Smooth muscle cell of the brain vasculature (primary cell): ENCODE results near the gene SAMD15.
"Not testable (repeated sequence)": the region's sequence is repeated elsewhere in the genome, so short reads cannot be mapped to it uniquely, and the experiment has no call there.

Experiments used
- DNase-seq: peaks from one replicate; pipeline ENCODE4 v3.0.0-alpha.2; 2012; ENCODE audit warnings: low read depth, low spot score

SAMD15 gene

DNA sequence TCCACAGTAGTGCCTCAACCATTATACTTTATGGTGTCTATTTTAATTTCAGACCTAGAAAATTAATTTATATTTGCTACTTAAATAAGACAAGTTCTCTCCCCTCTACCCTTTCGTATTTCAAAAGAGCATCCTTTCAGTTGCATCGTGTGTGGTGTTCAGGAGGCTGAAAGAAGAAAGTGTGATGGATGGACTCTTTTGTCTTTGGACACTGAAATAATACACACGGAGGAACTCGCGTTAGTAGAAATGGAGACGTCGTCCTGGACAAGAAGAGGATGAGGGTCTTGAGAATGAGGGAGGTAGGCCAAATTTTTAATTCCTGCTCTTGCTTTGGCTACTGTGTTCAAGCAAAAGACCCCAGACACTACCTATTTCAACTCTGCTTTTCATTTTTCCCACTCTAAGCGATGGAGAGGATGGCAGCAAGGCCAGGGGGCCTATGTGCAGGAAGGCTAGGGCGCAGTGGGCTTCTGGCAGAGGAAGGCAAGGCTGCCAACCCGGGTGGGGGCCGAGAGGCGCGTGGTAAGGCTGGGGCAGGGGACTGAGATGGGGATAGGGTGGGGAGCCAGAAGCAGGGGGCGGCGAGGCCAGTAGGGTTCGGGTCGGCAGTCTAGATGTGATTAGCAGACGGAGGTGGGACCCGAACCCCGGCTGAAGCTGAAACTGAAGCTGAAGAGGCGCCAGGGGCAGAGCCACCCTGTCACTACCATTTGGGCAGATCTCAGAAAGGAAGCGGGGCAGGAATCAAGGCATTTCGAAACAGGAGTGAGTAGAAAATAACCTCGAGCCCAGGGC lies 1.0 kb upstream of the SAMD15 start:
- no peak for DNase-seq

DNA sequence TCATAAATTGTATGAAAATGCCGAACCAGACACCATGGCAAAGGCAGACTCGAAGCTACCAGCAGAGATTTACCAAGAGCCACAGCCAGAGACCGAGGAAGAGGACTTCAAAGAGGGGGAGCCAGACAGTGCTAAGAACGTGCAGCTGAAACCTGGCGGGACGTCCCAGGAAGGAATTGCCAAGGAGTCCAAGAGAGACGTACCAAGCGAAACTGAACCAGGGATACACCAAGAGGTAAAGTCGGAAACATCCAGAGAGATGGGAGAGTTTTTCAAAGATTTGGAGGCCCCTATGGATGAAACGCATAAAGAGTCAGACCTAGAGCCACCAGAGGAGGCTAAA lies 294 bp downstream of the SAMD15 start:
- DNase-seq: no peak

DNA sequence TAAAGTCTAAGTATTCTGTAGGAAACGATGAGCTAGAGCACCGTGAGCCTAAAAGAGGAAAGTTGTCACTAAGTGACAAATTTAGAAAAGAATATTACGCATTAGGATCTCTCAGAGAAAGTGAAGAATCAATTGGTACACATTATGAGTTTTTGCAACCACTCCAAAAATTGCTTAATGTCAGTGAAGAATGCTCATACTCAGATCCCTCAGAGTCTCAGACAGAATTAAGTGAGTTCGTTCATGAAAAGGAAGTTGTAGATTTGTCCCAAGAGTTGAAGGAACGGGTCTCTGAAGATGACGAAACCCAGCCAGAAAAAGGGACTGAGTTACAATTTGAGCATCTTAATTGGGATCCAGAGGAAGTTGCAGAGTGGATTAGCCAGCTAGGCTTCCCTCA lies 1.5 kb downstream of the SAMD15 start:
- DNase-seq: no peak

GRCh38 chr14:77390188-77390587 lies 13.0 kb downstream of the SAMD15 start:
- no peak for DNase-seq

GRCh38 chr14:77400216-77400615 lies 23.0 kb downstream of the SAMD15 start:
- no peak for DNase-seq

- no peak for DNase-seq
Observed at GRCh38 chr14:77403768-77404167, 26.6 kb downstream of the SAMD15 start.

DNA sequence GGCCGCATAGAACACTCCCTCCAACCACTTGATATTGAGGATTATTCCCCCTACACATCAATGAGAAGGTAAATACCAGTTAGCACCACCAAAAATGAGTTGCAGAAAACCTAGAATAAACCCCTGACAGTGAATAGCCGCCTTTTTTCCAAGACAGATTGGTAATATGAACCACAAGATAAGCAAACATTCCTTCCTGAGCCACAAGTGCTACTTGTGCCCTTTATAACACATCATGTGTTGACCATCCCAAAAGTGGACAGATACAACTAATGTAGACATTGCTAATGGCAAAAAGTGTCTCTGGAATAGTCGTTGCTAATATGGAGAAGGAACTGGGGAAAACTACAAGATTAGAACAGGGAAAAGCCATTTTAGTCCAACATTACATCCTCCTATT lies 28.9 kb downstream of the SAMD15 start:
- DNase-seq: no peak

GRCh38 chr14:77406718-77407117 lies 29.5 kb downstream of the SAMD15 start:
- DNase-seq: no peak

GRCh38 chr14:77407158-77407557 lies 30.0 kb downstream of the SAMD15 start:
- no peak for DNase-seq

DNA sequence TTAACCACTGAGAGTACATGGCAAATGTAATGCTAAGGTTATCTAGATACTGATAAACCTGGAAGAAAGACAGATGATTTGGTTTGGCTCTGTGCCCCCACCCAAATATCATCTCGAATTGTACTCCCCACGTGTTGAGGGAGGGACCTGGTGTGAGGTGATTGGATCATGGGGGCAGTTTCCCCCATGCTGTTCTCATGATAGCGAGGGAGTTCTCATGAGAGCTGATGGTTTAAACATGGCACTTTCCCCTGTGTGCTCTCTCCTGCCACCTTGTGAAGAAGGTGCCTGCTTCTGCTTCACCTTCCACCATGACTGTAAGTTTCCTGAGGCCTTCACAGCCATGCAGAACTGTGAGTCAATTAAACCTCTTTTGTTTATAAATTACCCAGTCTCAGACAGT lies 32.0 kb downstream of the SAMD15 start:
- no peak for DNase-seq

- DNase-seq: not testable (repeated sequence)
Observed at GRCh38 chr14:77415403-77416030, 38.3 kb downstream of the SAMD15 start.

- not testable (repeated sequence) for DNase-seq
Observed at GRCh38 chr14:77416098-77416497, 38.9 kb downstream of the SAMD15 start.

DNA sequence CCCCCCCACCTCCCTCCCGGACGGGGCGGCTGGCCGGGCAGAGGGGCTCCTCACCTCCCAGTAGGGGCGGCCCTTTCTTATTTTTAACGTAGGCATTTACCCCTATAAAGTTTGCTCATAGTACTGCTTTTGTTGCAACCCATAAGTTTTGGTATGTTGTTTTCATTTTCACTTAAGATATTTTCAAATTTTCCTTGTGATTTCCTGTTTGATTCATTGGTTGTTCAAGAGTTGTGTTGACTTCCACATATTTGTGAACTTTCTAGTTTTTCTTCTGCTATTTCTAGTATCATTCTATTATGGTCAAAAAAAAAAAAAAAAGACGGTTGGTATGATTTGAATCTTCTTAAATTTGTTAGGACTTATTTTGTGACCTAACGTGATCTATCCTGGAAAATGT lies 39.7 kb downstream of the SAMD15 start:
- DNase-seq: no peak

- no peak for DNase-seq
Observed at GRCh38 chr14:77421201-77421600, 44.0 kb downstream of the SAMD15 start.

DNA sequence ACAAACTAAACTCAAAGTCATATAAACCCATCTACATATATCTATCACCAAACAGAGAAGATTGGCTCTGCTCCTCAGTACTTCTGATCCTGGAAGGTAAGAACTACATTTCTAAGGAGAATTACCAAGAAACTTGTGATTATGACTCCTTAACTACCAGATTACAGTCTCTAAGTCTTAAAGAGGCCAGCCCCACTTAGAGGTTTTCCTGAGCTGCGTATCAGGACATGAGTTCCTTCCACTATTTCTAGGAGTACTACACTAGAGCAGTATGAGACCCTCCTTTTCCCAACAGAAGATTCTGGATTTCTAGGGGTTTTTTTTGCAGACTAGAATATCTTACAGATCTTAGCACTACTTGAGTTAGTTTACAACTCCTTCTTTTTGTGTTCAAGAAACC lies 46.2 kb downstream of the SAMD15 start, which contains the start of gene NOXRED1:
Gene NOXRED1 (minus strand): TSS at position 101 of the 400 bp plus-strand sequence. CDS start 634 bp downstream, outside the sequence.
- no peak for DNase-seq

GRCh38 chr14:77424862-77425261 lies 47.7 kb downstream of the SAMD15 start:
- DNase-seq: no peak

DNA sequence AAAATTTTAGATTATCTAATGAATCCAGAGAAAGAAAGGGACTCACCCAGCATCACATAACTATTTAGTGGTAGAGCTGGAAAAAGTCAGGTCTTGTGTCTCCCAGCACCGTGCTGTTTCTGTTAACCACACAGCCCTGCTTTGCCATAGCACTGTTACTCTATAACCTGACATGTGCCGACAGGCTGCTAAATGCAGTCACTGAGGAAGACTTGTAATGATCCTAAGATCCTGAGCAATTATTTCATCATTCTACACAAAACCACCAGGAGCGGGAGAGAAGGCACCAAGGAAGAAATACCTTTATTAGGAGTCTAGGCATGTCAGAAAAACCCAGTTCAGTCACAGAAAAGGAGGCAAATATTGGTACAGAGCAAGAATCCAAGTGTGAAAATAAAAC lies 49.2 kb downstream of the SAMD15 start:
- no peak for DNase-seq

DNA sequence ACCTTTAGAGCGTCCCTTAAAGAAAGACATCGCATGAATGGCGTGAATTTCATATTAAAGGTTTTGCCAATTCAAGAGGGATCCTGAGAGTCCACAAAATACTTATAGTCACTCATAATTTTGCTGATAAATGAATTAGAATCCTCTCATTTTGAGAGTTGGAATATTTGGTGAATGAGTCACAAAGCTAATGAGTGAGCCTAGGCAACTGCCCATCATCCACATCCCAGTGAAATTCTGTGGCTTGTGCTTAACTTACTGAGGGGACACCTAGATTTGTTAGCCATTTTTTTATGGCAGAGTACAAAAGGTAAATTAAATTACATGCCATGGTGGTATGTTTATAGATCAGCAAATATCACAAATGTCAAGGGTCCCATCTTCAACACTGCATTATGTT lies 58.9 kb downstream of the SAMD15 start:
- no peak for DNase-seq

- DNase-seq: no peak
Observed at GRCh38 chr14:77438596-77438995, 61.4 kb downstream of the SAMD15 start.

GRCh38 chr14:77439861-77440260 lies 62.7 kb downstream of the SAMD15 start:
- DNase-seq: no peak
